ENCODE measurements around the gene GALNT15. TPM values are rescaled to one million over a fixed set of nuclear protein-coding genes. Genes with fewer than 3 reads are reported as not detected.

GALNT15 gene
- total and polyA plus RNA-seq, 2 of the 4 experiments (the other 2 are of a cell fraction), result 12.8 to 19.7 TPM

GRCh38 chr3:16182183-16182582 is 7.7 kb downstream of the GALNT15 start:
- Histone ChIP-seq H3K9me1 (ENCODE audit: insufficient read depth, low read length) (peaks cover 50% of the 10 kb centered on the region), H3K79me1 (ENCODE audit: low read depth in 1 of 2, low read length in 2 of 2) (peaks cover 30 to 54% of the 10 kb centered on the region in 2 experiments), H3K4me3 (ENCODE audit: insufficient read depth, low read depth, low read length) (no peak overlapping the region), H3K4me2 (ENCODE audit: low read depth, low read length) (no peak overlapping the region), H3K18ac (ENCODE audit: low read depth, low read length) (peak overlapping the region; percentile 57; the same call in 1 of the 2 replicates), H3K14ac (replicated peaks; ENCODE audit: low read depth, low read length) (peak overlapping the region; percentile 94; the same call in 1 of the 2 replicates), H3K4ac (ENCODE audit: low read depth, low read length) (peak overlapping the region; percentile 91), H4K20me1 (ENCODE audit: insufficient read depth, low read length) (no peaks in the 10 kb centered on the region), H3K23ac (ENCODE audit: low read depth, low read length) (peak overlapping the region; percentile 28), H3K36me3 (ENCODE audit: control insufficient read depth, insufficient read depth, low read length) (peaks cover 20% of the 10 kb centered on the region), H4K5ac (ENCODE audit: low read depth, low read length) (peak overlapping the region; percentile 10; the same call in 1 of the 2 replicates), H3K4me1 (ENCODE audit: control insufficient read depth, insufficient read depth, low read length) (peaks cover 40% of the 10 kb centered on the region), H2BK120ac (ENCODE audit: low read depth, low read length) (peak overlapping the region; percentile 84), H2AK5ac (ENCODE audit: low read depth, low read length) (peak overlapping the region; percentile 93), H3K9me3 (ENCODE audit: control insufficient read depth, insufficient read depth, low read length) (no peaks in the 10 kb centered on the region), H2AFZ (replicated peaks; ENCODE audit: low read length, poor library complexity) (no peak overlapping the region), H2BK15ac (ENCODE audit: low read depth, low read length) (peak overlapping the region; percentile 94; the same call in 2 of the 3 replicates), H2BK5ac (ENCODE audit: low read depth, low read length, poor library complexity, severe bottlenecking) (peak overlapping the region; percentile 95), H3K56ac (ENCODE audit: extremely low read depth, insufficient read depth, low read length) (no peak overlapping the region), H4K8ac (ENCODE audit: low read depth in 2 of 2, low read length in 2 of 2) (peak overlapping the region; percentile 41 to 57), H2BK20ac (ENCODE audit: low read depth, low read length) (peak overlapping the region; percentile 86), H4K91ac (ENCODE audit: insufficient read depth, low read depth, low read length) (peak overlapping the region; percentile 99), H3K27ac (ENCODE audit: insufficient read depth, low read length) (no peak overlapping the region), H3K27me3 (ENCODE audit: control insufficient read depth, insufficient read depth, low read length) (no peaks in the 10 kb centered on the region), H3K9ac (ENCODE audit: low read depth, low read length) (no peak overlapping the region), H2AK9ac (replicated peaks; ENCODE audit: low read depth, low read length, poor library complexity) (peak overlapping the region; percentile 17)
- peak; percentile 79 for DNase-seq
- dilution Hi-C loops (cut with HindIII; ENCODE audit: low sequenced_read_pairs, unreplicated experiment), result no loop called here
- BruUV-seq (replicated peaks), result no TSS peak
- ChIA-PET POLR2A (ENCODE audit: unreplicated experiment) (no interaction called here), CTCF (no interaction called here)
- TF ChIP-seq, protein P1, sequence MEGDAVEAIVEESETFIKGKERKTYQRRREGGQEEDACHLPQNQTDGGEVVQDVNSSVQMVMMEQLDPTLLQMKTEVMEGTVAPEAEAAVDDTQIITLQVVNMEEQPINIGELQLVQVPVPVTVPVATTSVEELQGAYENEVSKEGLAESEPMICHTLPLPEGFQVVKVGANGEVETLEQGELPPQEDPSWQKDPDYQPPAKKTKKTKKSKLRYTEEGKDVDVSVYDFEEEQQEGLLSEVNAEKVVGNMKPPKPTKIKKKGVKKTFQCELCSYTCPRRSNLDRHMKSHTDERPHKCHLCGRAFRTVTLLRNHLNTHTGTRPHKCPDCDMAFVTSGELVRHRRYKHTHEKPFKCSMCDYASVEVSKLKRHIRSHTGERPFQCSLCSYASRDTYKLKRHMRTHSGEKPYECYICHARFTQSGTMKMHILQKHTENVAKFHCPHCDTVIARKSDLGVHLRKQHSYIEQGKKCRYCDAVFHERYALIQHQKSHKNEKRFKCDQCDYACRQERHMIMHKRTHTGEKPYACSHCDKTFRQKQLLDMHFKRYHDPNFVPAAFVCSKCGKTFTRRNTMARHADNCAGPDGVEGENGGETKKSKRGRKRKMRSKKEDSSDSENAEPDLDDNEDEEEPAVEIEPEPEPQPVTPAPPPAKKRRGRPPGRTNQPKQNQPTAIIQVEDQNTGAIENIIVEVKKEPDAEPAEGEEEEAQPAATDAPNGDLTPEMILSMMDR (conservative IDR thresholded peaks at IDR 0.05; ENCODE audit: low read depth, low read length), result no peak
- TF ChIP-seq SMC3 (IDR thresholded peaks at IDR 0.05; ENCODE audit: low read depth, low read length) (no peak), RAD21 (IDR thresholded peaks at IDR 0.05; ENCODE audit: low read length) (0 out of 2 replicates have a peak, but pooled peaks have one; percentile 3)
- TF ChIP-seq, protein P2, sequence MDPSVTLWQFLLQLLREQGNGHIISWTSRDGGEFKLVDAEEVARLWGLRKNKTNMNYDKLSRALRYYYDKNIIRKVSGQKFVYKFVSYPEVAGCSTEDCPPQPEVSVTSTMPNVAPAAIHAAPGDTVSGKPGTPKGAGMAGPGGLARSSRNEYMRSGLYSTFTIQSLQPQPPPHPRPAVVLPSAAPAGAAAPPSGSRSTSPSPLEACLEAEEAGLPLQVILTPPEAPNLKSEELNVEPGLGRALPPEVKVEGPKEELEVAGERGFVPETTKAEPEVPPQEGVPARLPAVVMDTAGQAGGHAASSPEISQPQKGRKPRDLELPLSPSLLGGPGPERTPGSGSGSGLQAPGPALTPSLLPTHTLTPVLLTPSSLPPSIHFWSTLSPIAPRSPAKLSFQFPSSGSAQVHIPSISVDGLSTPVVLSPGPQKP (IDR thresholded peaks at IDR 0.05; ENCODE audit: borderline replicate concordance, low read depth, low read length), result no peak
- no peak for ATAC-seq (ENCODE audit: low read depth)
- no CpG with 5 or more reads among the region's 2 CpGs for WGBS, 2 experiments (ENCODE audit: extremely low coverage in 2 of 2, insufficient read length in 1 of 2)
- in situ Hi-C loops (cut with MboI; ENCODE audit: low sequenced_read_pairs), result loop anchor here (5.0 to 10.0 kb wide), 2 partner anchors 60 to 367 kb away; no protein-coding TSS in a partner anchor
- intact Hi-C loops (cut with micrococcal nuclease), result loop anchor here (2.0 to 5.0 kb wide), 2 partner anchors 59 to 550 kb away; no protein-coding TSS in a partner anchor
